GM18951 (cell line): ENCODE measurements around the gene NAA40.

Source experiments
- POLR2A ChIP-seq: IDR thresholded peaks from 4 replicates; pipeline ENCODE4 v1.6.1; 2011; ENCODE audit warnings: mild to moderate bottlenecking; ENCODE audit not compliant: insufficient read length, insufficient read depth; ENCODE audit errors: extremely low read depth
- in situ Hi-C: fragments of 300-500 bp; cut with MboI; formaldehyde crosslinking; loops from one replicate; pipeline ENCODE4 v1.12.0; 2022; ENCODE audit warnings: low sequenced_read_pairs, mixed read lengths, inconsistent platforms; ENCODE audit not compliant: unreplicated experiment

Gene NAA40

DNA sequence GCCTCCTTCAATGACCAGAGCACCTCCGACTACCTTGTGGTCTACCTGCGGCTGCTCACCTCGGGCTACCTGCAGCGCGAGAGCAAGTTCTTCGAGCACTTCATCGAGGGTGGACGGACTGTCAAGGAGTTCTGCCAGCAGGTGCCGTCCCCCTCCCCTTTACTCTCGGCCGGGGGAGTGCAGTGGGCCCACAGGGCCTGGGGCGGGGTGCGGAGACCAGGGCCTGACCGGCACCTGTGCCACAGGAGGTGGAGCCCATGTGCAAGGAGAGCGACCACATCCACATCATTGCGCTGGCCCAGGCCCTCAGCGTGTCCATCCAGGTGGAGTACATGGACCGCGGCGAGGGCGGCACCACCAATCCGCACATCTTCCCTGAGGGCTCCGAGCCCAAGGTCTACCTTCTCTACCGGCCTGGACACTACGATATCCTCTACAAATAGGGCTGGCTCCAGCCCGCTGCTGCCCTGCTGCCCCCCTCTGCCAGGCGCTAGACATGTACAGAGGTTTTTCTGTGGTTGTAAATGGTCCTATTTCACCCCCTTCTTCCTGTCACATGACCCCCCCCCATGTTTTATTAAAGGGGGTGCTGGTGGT lies 58.4 kb downstream of the NAA40 start:
- in situ Hi-C loops: no loop called here

GRCh38 chr11:63997801-63998337 lies 59.1 kb downstream of the NAA40 start:
- in situ Hi-C loops: no loop called here
- TF ChIP-seq POLR2A: no peak

More for the DNA sequence above, 58.4 kb downstream of the NAA40 start:
- no peak for TF ChIP-seq POLR2A

GRCh38 chr11:63998558-63999348 lies 60.0 kb downstream of the NAA40 start:
- no peak for TF ChIP-seq POLR2A
- in situ Hi-C loops: no loop called here

- no peak for TF ChIP-seq POLR2A
- in situ Hi-C loops: no loop called here
These were observed 60.7 kb downstream of the NAA40 start for GRCh38 chr11:63999349-64000025.

GRCh38 chr11:64000026-64000739 lies 61.4 kb downstream of the NAA40 start:
- in situ Hi-C loops: no loop called here
- TF ChIP-seq POLR2A: no peak

GRCh38 chr11:64000740-64001483 lies 62.1 kb downstream of the NAA40 start:
- TF ChIP-seq POLR2A: no peak
- in situ Hi-C loops: no loop called here

- TF ChIP-seq POLR2A: no peak
- in situ Hi-C loops: no loop called here
These were observed 63.0 kb downstream of the NAA40 start for GRCh38 chr11:64001484-64002420.

GRCh38 chr11:64003807-64004589 lies 65.2 kb downstream of the NAA40 start:
- no peak for TF ChIP-seq POLR2A
- in situ Hi-C loops: no loop called here

GRCh38 chr11:64004590-64004984 lies 65.8 kb downstream of the NAA40 start:
- in situ Hi-C loops: no loop called here
- TF ChIP-seq POLR2A: no peak

DNA sequence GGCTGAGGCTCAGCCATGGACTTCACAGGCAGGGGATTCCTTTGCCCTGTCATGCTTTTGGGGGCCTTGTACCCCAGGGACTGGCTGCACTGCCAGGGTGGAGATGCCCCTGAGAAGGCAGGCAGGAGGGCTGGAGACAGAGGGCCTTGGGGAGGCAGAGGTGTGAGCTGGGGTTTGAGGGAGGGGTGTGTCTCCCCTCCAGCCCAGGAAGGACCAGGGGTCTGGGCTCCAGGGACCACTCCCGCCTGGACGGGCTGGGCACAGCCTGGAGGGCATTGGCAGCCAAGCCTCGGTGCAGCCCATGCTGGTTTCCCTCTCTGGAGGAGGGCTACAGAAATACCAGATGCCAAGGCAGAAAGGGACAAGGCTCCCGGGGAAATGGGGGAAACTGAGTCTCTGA lies 66.9 kb downstream of the NAA40 start:
- in situ Hi-C loops: no loop called here
- TF ChIP-seq POLR2A: no peak

GRCh38 chr11:64006398-64006797 lies 67.6 kb downstream of the NAA40 start:
- in situ Hi-C loops: no loop called here
- no peak for TF ChIP-seq POLR2A
